HL-60 (cell line): ENCODE measurements around the gene TNFAIP8L2.

ENCODE experiments used
- DNase-seq, 2 experiments: peaks; one replicate each; pipeline ENCODE4 v3.0.0-alpha.2; 2010 to 2020; ENCODE audit warnings: low read depth in 1 of 2, low spot score in 1 of 2
- H3K27ac ChIP-seq: fragments of 250-450 bp; sonication (Bioruptor Pico); replicated peaks from 2 replicates; pipeline ENCODE4 v1.5.1; 2020; ENCODE audit warnings: mild to moderate bottlenecking, moderate library complexity
- H3K27me3 ChIP-seq: fragments of 250-450 bp; sonication (Bioruptor Pico); 2 replicates; pipeline ENCODE4 v1.5.1; 2021; ENCODE audit warnings: mild to moderate bottlenecking, moderate library complexity; ENCODE audit not compliant: insufficient read depth, poor library complexity, severe bottlenecking
- H3K4me3 ChIP-seq: replicated peaks from 2 replicates; pipeline ENCODE4 v1.5.1; 2011; ENCODE audit warnings: mild to moderate bottlenecking, control low read depth, low read length; ENCODE audit not compliant: insufficient read depth
- CTCF ChIP-seq: IDR thresholded peaks from one replicate; pipeline ENCODE4 v1.5.1; 2011; ENCODE audit warnings: low read length, control low read depth, inconsistent platforms; ENCODE audit not compliant: insufficient read depth
- GABPA ChIP-seq: IDR thresholded peaks from 2 replicates; pipeline ENCODE4 v1.6.1; 2012; ENCODE audit warnings: low read depth
- POLR2AphosphoS5 ChIP-seq: IDR thresholded peaks from 2 replicates; pipeline ENCODE4 v1.6.1; 2012; ENCODE audit warnings: low read depth
- REST ChIP-seq: IDR thresholded peaks from 2 replicates; pipeline ENCODE4 v1.6.1; 2012; ENCODE audit warnings: low read depth; ENCODE audit not compliant: insufficient replicate concordance
- SPI1 ChIP-seq: IDR thresholded peaks from 2 replicates; pipeline ENCODE4 v1.6.1; 2012; ENCODE audit warnings: low read depth, mild to moderate bottlenecking, borderline replicate concordance

The TNFAIP8L2 gene

GRCh38 chr1:151113877-151114276, 42.6 kb upstream of the TNFAIP8L2 start:
- H3K27me3 ChIP-seq, result no peaks in the 10 kb centered on the region
- no peak for TF ChIP-seq CTCF

GRCh38 chr1:151124763-151125403, 31.6 kb upstream of the TNFAIP8L2 start:
- Histone ChIP-seq H3K27ac (no peak overlapping the region), H3K27me3 (no peaks in the 10 kb centered on the region), H3K4me3 (no peak overlapping the region)
- no peak for DNase-seq
- TF ChIP-seq REST (no peak), POLR2AphosphoS5 (no peak), SPI1 (no peak), GABPA (no peak), CTCF (no peak)

More at GRCh38 chr1:151113877-151114276, 42.6 kb upstream of the TNFAIP8L2 start:
- no peak overlapping the region for H3K4me3 ChIP-seq
- no peak overlapping the region for H3K27ac ChIP-seq
- DNase-seq, result no peak

- DNase-seq, result no peak
- no peak overlapping the region for H3K27ac ChIP-seq
- TF ChIP-seq CTCF (no peak), POLR2AphosphoS5 (no peak), SPI1 (no peak), REST (no peak), GABPA (no peak)
- H3K4me3 ChIP-seq, result no peak overlapping the region
- H3K27me3 ChIP-seq, result peaks cover 3% of the 10 kb centered on the region
Measured at GRCh38 chr1:151128800-151129199, 27.6 kb upstream of the TNFAIP8L2 start.

GRCh38 chr1:151130987-151131586, 25.4 kb upstream of the TNFAIP8L2 start:
- Histone ChIP-seq H3K27me3 (peaks cover 3% of the 10 kb centered on the region), H3K27ac (no peak overlapping the region), H3K4me3 (no peak overlapping the region)
- peak in 1 of 2 experiments; percentile 18 for DNase-seq
- no peak for TF ChIP-seq GABPA
- TF ChIP-seq POLR2AphosphoS5, result no peak
- TF ChIP-seq CTCF, result no peak
- TF ChIP-seq REST, result no peak
- no peak for TF ChIP-seq SPI1
